Activated T-cell treated with anti-CD3 and anti-CD28 coated beads for 4 hours (primary cell): Measurements from ENCODE around the gene NSUN7.
"Not testable (repeated sequence)": the region's sequence is repeated elsewhere in the genome, so short reads cannot be mapped to it uniquely, and the experiment has no call there.

Source experiments
- DNase-seq: peaks from one replicate; pipeline ENCODE4 v3.0.0-alpha.2; 2020

Gene NSUN7, protein sequence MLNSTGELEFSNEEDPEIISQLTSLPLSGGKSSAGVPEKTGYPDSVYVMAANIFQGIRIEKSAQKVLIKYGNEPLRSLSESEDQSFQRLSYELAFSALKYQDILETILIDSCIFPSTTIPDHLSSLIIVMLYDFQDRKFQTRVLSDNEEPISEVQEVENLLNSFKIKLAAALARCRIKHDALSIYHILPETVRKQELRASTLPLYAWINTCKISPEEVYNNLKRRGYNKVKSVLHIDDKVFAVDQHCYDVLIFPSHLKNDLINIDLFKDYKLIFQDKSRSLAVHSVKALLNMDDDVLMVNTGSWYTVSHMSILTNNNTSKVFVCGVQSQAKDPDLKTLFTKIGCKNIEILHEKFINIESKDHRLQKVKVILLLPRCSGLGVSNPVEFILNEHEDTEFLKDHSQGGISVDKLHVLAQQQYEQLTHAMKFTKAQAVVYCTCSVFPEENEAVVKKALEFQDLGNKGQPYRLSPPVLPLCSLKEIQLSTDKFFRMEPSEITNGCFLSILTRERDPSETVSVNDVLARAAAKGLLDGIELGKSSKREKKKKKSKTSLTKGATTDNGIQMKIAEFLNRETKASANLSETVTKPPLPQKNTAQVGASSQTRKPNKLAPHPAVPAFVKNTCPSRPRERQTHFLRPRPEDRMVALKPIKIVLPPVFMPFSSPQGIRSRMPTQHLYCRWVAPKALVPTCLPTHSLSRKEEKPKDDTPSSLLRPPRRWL

DNA sequence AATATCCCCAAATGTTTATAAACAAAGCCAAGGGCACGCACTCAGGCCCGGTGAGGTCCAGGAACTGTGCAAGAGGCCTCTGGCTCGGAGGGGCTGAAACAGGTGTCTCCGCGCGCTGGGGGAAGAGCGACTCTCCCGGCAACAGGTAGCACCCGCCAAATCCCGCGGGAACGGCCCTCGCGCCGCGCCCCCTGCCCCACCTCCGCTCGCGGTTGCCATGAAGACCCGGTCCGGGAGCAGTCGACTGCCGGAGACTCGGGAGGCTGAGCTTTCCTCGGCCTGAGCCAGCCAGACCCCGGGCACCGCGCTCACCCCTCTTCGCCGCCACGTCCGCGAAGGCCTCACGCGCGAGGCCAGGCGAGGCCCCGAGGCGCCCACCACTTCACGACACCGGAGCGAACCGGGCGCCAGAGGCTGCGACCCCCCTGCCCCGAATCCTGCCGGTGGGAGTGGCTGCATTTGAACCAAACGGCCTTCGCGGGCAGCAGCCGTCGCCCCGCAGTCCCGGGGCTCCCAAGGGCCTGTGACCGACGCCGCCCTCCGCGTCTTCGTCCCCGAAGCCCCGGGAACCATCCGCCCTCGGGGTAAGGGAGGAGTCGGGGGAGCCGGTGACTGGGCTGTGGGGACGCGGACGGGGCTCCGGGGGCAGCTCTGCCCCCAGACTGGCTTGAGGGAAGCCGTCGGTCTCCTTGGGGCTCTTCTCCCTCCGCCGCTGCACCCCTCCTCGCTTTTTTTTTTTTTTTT, at the start of gene NSUN7:
TSS of gene NSUN7 (plus strand) at position 239 of the 744 bp plus-strand sequence. CDS start 739 bp downstream, outside the sequence.
- no peak for DNase-seq

DNA sequence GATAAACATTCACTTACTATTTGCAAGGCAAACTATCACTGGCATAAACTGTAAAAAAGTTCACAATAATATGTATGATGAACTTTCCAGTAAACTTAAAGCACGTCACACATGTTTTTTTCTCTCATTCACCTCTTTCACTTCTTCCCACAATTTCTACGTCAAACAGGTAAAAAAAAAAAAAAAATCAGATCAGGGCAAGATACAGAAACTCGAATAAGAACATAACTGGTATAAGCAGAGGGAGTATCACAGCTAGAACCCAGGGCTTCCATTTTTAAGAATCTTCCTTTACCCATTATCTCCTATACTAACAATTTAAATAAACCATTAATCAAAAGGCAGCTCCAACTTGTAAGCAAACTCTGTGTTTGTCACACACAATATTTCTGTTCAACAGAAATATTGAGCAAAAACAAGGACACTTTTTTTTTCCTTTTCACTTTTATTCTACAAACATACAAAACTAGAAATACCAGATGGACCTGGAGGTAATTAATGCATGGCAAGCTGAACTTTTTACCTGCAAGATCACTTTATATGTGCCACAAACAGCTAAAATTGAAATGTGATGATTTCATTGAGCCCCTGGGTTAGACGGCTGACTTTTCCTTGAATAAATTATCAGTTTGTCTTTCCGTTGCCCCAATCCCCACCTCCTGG, 47.5 kb upstream of the NSUN7 start:
- DNase-seq, result no peak

GRCh38 chr4:40702800-40703151, 47.0 kb upstream of the NSUN7 start:
- DNase-seq, result no peak

DNA sequence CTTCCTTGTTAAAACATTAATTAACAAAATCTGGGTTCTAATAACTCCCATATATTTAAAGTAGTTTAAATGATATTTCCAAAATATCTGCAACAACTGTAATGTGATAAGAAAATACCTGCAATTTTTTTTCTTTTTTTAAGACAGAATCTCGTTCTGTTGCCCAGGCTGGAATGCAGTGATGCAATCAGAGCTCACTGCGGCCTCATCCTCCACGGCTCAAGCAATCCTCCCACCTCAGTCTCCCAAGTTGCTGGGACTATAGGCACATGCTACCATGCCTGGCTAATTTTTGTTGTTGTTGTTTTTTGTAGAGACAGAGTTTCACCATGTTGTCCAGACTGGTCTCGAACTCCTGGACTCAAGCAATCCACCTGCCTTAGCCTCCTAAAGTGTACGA, 45.7 kb upstream of the NSUN7 start:
- DNase-seq, result no peak

- DNase-seq, result no peak
These were observed 39.1 kb upstream of the NSUN7 start for GRCh38 chr4:40710484-40711254.

GRCh38 chr4:40713001-40713400, 36.8 kb upstream of the NSUN7 start:
- not testable (repeated sequence) for DNase-seq

DNA sequence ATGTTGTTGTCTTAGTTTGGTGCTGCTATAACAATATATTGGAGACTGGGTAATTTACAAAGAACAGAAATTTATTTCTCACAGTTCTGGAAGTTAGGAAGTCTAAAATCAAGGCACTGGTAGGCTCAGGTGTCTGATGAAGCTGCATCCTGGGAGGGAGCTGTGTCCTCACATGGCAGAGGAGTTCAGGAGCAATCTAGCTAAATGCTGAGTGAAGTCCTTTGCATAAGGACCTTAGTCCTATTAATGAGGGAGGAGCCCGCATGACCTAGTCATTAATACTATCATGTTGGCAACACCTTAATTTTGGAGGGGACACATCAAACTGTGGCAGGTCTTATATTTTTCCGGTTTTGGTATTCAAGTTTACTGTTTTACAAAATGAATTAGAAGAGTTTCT, 36.0 kb upstream of the NSUN7 start:
- no peak for DNase-seq

- DNase-seq, result no peak
These were observed 31.2 kb upstream of the NSUN7 start for GRCh38 chr4:40718586-40718985.

- DNase-seq, result no peak
These were observed 30.6 kb upstream of the NSUN7 start for GRCh38 chr4:40719008-40719623.

GRCh38 chr4:40720351-40720750, 29.4 kb upstream of the NSUN7 start:
- no peak for DNase-seq

DNA sequence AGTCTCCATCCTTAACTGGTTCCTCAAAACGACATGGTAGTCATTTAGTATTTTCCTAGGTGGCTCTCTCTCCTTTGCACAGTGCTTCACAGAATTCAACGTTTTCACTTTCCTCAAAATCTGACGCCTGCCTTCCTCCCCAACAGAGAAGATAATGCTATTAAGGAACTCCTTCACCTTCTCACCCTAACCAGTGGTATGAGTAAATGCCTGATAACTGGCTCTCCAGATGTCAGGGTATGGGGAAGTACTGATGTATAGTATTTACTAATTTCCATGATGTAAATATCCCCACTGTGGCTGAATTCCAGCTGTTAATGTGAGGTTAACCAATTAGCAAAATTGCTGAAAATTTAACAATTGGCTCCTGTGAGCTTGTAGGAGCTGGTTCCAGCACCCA, 28.8 kb upstream of the NSUN7 start:
- DNase-seq, result no peak

DNA sequence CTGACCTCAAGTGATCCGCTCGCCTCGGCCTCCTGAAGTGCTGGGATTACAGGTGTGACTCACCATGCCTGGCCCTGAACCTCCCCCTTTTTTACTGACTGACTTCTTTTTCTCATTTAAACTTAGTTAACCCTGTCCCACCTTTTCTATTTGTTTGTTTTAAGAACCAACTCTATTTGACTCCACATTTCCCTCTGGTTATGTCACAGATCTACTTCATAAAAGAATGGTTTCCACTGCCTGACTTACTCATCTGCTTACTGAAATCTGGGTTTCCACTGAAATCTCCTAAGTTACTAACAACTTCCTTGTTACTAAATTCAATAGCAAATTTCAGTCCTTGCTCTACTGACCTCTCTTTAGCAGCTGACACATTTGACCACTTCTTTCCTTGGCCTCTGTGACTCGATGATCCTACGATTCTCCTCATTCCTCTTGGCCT, 28.0 kb upstream of the NSUN7 start:
- DNase-seq, result no peak

DNA sequence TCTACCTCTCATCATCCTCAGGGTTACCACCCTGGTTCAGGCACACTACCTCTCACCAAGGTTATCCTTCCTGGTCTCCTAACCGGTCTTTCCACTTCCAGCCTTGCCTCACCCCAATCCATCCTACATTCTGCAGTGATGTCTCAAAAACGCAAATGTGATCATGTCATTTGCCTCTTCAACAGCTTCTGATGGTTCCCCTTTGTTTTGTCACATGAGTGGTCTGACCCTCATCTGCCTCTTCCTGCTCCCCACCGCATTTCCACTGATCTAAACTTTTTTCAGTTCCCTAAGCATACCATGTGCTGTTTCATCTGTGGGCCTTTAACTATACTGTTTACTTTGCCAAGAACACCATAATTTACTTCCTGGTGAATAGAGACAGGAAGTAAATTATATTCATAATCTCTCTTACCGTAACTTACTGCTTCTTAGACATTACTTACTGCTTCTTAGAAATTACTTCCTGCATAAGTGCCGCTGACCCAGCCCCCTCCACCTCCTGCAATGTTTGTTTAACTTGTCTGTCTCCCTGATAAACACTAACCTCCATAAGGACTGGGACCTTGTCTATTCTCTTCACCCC, 27.1 kb upstream of the NSUN7 start:
- DNase-seq, result no peak

GRCh38 chr4:40723728-40724127, 26.0 kb upstream of the NSUN7 start:
- no peak for DNase-seq

GRCh38 chr4:40728333-40728732, 21.4 kb upstream of the NSUN7 start:
- no peak for DNase-seq

GRCh38 chr4:40729555-40729954, 20.2 kb upstream of the NSUN7 start:
- DNase-seq, result no peak

DNA sequence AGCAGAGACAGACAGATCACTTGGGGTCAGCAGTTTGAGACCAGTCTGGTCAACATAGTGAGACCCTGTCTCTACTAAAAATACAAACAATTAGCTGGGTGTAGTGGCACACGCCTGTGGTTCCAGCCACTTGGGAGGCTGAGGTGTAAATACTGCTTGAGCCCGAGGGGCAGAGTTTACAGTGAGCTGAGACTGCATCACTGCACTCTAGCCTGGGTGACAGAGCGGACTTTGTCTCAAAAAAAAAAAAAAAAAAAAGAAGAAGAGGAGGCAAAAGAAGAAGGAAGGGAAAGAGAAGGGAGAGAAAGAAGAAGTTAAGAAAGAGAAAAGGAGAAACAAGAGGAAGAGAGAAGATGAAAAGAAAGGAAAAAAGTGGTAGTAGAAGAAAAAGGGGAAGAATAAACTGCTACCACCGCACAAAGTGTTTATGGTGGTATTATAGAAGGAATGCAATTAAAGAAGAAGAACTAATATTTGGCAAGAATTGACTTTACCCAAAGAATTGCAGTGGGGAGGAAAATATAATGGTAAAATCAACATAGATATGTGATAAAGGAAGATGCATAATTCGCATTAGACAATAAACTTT, 19.6 kb upstream of the NSUN7 start:
- no peak for DNase-seq

DNA sequence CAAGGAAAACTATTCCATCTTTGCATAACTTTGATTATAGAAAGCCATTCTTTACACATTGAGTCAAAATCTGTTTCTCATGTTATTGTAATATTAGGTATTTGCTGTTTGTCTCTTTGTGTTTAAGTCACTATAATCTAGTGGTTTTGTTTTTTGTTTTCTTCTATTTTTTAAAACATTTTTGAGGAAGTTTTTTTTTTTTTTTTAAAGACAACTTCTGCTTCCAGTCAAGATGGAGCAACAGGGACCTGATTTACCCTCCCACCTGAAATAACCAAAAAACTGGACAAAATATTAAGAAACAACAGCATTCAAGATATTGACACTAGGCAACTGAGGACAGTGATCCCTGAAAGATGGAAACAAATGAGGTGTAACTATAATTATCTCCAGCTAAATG, 18.4 kb upstream of the NSUN7 start:
- DNase-seq, result no peak

DNA sequence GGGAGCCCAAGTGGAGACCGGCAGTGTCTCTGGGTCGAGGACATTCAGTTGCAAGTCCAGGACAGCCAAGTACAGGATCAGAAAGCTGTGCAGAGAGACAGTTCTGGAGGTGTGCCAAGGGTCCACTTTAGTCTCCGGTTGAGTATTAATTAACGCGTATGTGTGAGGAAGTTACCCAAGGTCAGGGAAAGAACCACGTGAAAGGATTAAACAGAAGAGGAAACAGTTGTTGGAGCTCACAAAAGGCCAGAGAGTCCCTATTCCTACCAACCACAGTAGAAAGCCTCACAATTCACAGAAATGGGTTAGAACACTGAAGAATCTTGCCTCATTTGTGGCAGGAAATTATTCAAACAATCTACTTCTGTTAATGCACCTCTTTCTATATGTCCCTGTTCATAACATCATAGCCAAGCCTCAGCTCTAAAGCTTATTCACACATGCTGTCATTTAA, 17.9 kb upstream of the NSUN7 start:
- DNase-seq, result no peak

GRCh38 chr4:40733752-40734151, 16.0 kb upstream of the NSUN7 start:
- DNase-seq, result no peak

- no peak for DNase-seq
These were observed 15.3 kb upstream of the NSUN7 start for GRCh38 chr4:40734497-40734896.
